Measurements from ENCODE around the gene RUBCN.
"Not testable (repeated sequence)": the region's sequence is repeated elsewhere in the genome, so short reads cannot be mapped to it uniquely, and the experiment has no call there.

RUBCN gene

GRCh38 chr3:197654998-197655330 is 81.7 kb downstream of the RUBCN start:
- not testable (repeated sequence) for DNase-seq

- not testable (repeated sequence) for DNase-seq
These were observed 82.4 kb downstream of the RUBCN start for GRCh38 chr3:197654090-197654997.

GRCh38 chr3:197652860-197653259 is 83.8 kb downstream of the RUBCN start:
- not testable (repeated sequence) for DNase-seq

- not testable (repeated sequence) for DNase-seq
These were observed 89.1 kb downstream of the RUBCN start for GRCh38 chr3:197647649-197648048.

- not testable (repeated sequence) for DNase-seq
These were observed 89.5 kb downstream of the RUBCN start for GRCh38 chr3:197647191-197647590.

- DNase-seq, result not testable (repeated sequence)
These were observed 90.4 kb downstream of the RUBCN start for GRCh38 chr3:197646294-197646693.

- DNase-seq, result not testable (repeated sequence)
These were observed 99.1 kb downstream of the RUBCN start for GRCh38 chr3:197637556-197637955.

- not testable (repeated sequence) for DNase-seq
These were observed 104.7 kb downstream of the RUBCN start for GRCh38 chr3:197631989-197632388.

GRCh38 chr3:197630766-197631165 is 105.9 kb downstream of the RUBCN start:
- not testable (repeated sequence) for DNase-seq

- not testable (repeated sequence) for DNase-seq
These were observed 107.4 kb downstream of the RUBCN start for GRCh38 chr3:197629286-197629685.

- peak; percentile 93 for DNase-seq
These were observed 108.8 kb downstream of the RUBCN start for GRCh38 chr3:197627772-197628523.

- not testable (repeated sequence) for DNase-seq
These were observed 109.4 kb downstream of the RUBCN start for GRCh38 chr3:197627158-197627771.

GRCh38 chr3:197626404-197627157 is 110.1 kb downstream of the RUBCN start:
- not testable (repeated sequence) for DNase-seq

GRCh38 chr3:197621478-197621877 is 115.2 kb downstream of the RUBCN start:
- not testable (repeated sequence) for DNase-seq
